Endometrial microvascular endothelial cells (primary cell): Measurements from ENCODE around the gene MTRF1L. TPM values are rescaled to one million over a fixed set of nuclear protein-coding genes. Genes with fewer than 3 reads are reported as not detected.
"Not testable (repeated sequence)": the region's sequence is repeated elsewhere in the genome, so short reads cannot be mapped to it uniquely, and the experiment has no call there.

ENCODE experiments used
- in situ Hi-C: cut with HindIII; loops from 2 replicates; pipeline ENCODE4 v1.10.0; 2017; ENCODE audit warnings: low sequenced_read_pairs, low pct_unique_long_range_greater_than_20kb; ENCODE audit errors: inconsistent ontology term
- total RNA-seq: library from RNA; depleted of rRNA; stranded (reverse); fragments of >200 nt; gene quantifications from one replicate; pipeline ENCODE4 v1.2.3, GENCODE V29; 2015; ENCODE audit errors: inconsistent ontology term

Gene MTRF1L
- total RNA-seq, 1 donor from 2014 or later: 17.8 TPM

DNA sequence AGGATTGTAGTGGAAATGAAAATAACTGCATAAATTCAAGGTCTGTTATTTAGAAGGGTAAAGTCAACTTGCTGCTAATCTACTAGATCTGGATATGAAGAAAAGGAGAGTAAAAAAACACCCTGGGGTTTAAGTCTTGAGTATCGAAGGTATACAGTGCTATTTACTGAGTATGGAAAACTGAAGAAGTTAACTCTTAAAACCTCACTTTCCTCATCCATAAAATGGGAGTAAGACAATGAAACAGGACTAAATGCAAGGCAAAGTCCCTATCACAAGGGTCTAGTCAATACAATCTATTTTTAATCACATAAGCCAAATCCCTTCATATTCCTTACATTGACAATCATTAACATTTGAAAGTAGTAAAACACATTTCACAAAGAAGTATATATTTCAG lies 21.9 kb downstream of the MTRF1L start:
- in situ Hi-C loops: no loop called here

DNA sequence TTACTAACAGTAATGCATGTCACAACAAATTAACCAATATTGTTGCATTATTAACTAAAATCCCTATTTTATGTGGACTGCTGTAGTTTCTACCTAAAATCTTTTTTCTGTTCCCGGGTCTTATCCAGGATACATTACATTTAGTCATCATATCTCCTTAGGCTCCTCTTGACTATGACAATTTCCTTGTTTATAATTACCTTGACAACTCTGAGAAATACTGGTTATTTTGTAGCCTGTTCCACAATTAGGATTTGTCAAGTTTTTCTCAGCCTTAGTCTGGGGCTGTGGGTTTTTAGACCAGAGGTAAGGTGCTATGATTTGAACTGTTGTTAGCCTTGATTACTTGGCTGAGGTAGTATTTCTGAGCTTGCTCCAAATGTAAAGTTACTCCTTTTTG lies 23.4 kb downstream of the MTRF1L start:
- in situ Hi-C loops: no loop called here

DNA sequence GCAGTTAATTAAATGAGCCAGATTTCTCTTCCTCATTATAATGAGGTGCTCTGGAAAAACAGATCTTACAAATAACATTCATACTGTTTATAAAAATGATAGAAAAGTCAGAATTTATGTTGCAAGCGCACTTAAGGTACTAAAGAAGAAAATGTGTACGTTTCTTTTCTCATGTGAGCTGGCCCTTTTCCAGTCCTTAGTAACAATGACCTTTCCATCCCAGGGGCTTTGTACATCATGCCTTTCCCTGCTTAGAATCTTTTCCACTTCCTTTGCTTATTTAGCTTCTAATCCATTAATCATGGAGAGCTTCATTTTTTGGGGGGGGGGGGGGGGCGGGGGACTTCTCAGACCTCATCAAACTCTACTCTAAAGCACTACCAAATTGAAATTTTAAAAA lies 24.5 kb downstream of the MTRF1L start:
- in situ Hi-C loops: no loop called here

GRCh38 chr6:152977556-152977955 lies 25.0 kb downstream of the MTRF1L start:
- in situ Hi-C loops: no loop called here

GRCh38 chr6:152976749-152977148 lies 25.8 kb downstream of the MTRF1L start:
- in situ Hi-C loops: no loop called here

DNA sequence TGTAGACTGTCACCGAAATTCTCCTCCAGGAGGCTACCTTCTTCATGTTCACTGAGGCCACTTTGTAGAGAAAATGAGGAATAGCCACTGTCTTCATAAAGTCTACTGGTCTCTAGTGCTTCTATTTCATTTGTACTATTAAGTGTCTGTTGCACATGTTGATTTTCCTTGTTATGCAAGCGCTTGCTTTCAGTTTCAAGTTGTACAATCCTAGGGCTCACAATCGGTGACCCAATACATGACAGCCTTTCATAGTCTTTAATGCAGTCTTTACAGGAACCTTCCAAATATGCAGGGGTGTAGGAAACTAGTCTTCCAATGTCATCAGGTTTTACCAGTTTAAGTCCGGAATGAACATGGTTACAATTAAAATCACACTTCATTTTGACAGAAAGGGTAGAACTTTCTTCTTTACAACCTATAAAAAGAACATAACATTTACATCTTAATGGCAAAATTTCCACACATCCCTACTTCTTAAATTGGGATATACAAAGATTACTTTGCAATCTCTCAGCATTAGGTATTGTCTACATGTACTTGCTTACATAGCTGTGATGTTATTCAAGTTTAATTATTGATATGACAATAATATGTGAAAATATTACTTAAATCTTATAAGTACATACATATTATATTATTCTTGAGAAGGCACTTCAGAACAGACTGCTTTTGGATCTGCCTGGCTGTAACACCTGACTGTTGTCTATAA lies 27.1 kb downstream of the MTRF1L start:
- in situ Hi-C loops: no loop called here

DNA sequence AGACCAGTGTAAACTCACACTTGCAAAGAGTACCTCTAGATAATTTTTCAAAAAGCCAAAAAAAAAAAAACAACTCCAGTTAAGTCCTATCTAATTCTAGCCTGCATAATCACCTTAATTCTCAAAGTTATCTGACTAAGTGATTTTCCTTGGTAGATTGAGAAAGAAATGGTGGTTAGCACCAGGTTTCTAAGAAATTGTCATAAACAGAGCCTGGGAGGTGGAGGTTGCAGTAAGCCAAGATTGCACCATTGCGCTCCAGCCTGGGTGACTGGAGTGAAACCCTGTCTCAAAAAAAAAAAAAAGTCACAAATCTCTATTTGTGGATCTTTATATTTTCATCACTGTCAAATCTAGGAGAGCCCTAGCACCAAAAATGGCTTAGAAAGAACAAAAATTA lies 28.6 kb downstream of the MTRF1L start:
- in situ Hi-C loops: no loop called here

- in situ Hi-C loops: no loop called here
These were observed 32.7 kb downstream of the MTRF1L start for GRCh38 chr6:152969688-152970418.

DNA sequence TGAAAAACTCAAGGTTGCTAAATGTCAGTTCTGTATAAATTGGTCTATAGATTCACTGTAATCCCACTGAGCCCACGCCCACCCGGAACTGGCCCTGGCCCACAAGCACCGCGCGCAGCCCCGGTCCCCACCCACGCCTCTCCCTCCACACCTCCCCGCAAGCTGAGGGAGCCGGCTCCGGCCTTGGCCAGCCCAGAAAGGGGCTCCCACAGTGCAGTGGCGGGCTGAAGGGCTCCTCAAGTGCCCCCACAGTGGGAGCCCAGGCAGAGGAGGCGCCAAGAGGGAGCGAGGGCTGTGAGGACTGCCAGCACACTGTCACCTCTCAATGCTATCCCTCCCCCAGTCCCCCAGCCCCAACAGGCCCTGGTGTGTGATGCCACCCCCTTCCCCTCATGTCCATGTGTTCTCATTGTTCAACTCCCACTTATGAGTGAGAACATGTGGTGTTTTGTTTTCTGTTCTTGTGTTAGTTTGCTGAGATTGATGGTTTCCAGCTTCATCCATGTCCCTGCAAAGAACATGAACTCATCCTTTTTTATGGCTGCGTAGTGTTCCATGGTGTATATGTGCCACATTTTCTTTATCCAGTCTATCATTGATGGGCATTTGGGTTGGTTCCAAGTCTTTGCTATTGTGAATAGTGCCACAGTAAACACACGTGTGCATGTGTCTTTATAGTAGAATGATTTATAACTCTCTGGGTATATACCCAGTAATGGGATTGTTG lies 36.2 kb downstream of the MTRF1L start:
- in situ Hi-C loops: not testable (repeated sequence)

- in situ Hi-C loops: no loop called here
These were observed 43.2 kb downstream of the MTRF1L start for GRCh38 chr6:152959333-152959732.

DNA sequence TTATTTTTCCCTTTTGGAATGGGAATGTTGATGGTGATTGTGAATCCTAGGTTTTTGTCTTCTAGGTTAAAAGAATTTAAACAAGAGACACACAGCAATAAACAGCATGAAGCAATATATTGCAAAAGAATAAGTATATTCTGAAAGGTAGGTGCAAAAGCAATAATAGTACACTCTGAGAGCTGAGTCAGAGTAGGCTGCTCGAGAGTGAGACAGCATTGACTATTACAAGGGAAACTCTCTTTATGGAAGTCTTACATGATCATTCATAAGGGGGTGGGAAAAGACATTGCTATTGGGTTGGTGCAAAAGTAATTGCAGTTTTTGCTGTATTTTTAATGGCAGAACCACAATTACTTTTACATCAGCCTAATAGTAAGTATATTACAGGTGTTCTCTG lies 44.7 kb downstream of the MTRF1L start:
- in situ Hi-C loops: no loop called here

- in situ Hi-C loops: no loop called here
These were observed 48.1 kb downstream of the MTRF1L start for GRCh38 chr6:152954443-152954842.

DNA sequence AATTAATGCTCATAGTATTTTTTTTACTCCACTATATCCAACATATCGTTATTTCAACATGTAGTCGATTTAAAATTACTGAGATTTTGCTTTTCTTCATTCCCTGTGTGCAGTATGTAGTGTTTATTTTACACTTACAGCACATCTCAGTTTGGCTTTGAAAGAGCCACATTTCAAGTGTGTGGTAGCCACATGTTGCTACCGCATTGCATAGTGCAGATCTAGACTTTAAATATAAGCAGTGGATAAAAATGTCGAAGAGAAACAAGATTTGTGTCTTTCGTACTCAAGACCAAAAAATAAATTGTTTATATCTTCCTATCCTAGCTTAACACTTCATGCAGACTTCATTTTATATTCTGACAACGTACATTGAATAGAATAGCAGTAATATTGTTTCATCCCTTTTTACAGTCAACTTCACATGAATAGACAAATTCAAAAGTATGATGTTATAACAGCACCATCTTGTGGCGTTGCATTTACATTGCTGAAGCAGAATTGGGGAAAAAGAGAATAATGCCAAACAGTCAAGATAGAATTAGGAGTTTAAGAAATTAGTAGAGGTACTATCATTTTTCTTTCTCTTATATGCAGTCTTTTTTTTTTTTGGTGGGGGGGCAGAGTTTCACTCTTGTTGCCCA lies 49.5 kb downstream of the MTRF1L start:
- in situ Hi-C loops: no loop called here

GRCh38 chr6:152952045-152952444 lies 50.5 kb downstream of the MTRF1L start:
- in situ Hi-C loops: no loop called here

DNA sequence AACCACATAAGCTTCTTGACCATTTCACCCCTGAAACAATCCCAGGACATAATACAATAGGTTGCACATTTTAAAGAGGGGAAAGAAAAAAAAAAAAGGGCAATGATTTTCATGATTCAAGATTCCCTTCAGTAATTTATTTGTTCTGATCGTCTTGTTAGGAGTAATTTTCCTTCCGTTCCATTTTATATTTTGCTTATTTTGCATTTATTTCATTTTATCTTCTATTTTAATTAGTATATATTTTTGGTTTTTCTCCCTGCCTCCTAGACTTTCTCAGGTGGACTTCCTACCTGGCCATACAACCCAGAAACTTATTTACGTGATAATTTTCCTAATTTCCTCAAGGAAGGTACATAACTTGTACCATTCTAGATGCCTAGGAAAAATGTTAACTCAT lies 52.3 kb downstream of the MTRF1L start:
- in situ Hi-C loops: no loop called here

DNA sequence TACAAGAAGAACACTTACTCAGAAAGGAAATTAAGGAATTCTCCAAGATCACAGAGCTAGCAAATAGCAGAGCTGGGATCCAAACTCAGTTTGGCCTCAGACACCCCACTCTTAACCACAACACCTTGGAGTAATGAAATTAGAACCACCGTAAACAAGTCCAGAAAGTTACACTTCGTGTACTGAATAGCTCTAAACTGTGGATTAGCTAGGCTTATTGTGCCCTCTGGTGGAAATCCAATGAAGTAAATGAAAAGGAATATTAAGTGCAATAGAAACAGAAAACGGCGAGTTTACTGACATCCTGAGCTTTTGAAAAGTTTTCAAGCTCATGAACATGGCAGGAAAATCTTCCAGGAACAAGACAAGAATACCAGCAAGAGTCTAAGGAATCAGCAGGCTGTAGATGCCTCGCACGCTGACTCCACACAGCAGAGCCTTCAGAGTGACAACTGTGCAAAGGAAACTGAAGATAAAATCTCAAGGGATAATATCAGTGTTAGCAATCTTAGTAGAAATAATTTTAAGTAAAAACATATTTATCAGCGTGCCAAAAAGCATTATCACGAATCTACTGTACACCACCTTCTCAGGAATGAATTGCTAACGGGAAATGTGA lies 54.2 kb downstream of the MTRF1L start:
- in situ Hi-C loops: no loop called here

DNA sequence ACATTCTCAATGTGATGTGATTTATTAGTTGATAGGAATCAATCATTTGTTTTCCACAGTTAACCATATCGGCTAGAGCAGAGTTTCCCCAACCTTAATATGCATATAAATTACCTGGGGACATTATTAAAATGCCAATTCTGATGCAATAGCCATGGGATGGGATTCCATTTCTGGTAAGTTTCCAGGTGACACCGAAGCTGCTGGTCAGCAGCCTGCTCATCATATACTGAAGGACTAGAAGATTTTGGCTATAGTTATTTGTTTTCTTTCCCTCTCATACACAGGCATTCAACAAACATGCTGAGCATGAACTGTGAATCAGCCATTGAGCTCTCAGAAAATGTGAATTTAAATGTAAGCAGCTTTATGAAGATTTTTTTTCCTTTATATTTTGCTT lies 55.5 kb downstream of the MTRF1L start:
- in situ Hi-C loops: no loop called here

DNA sequence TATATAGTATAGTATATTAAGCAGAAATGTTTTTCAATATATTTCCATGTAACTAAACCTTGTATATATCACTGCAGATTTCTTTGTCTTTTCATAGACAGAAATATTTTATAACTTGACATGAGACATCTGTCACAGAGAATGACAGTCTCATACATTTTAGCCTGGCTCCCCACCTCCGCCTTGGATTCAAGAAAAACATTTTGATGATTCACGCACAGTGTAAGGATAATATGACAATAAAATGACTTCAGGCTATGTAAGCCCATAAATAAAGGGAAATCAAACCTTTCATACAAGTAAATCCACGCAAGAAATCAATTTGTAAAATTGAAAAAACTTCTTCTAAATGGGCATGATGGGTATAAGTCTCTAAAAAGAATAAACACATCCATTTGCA lies 56.0 kb downstream of the MTRF1L start:
- in situ Hi-C loops: no loop called here

DNA sequence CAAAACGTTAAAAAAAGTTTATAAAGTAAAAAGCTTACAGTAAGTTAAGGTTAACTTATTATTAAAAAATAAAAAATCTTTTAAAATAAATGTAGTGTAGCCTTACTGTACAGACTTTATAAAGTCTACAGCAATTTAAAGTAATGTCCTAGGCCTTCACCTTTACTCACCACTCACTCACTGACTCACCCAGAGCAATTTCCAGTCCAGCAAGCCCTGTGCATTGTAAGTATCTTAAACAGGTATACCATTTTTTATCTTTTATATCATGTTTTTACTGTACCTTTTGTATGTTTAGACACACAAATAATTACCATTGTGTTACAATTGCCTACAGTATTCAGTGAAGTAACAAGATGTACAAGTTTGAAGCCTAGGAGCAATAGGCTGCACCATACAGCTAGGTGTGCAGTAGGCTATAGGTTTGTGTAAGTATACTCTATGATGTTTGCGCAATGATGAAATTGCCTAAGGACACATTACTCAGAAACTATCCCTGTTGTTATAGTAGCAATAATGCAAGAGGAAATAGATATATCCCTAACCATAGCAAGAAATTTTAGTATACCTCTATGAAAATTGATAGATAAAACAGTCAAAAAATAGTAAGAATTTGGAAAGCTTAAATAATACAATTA lies 59.1 kb downstream of the MTRF1L start:
- in situ Hi-C loops: no loop called here
